ENCODE results near the gene PPP2R5D.
A peak's percentile ranks its signal among the peaks of the same experiment; 100 is the strongest.
"Not testable (repeated sequence)": the region's sequence is repeated elsewhere in the genome, so short reads cannot be mapped to it uniquely, and the experiment has no call there.

PPP2R5D gene

GRCh38 chr6:42984001-42984923, at the start of gene PPP2R5D:
TSS of gene PPP2R5D (plus strand) at chr6:42984570. CDS start at chr6:42984678, 108 bp downstream.
- ATAC-seq (peak; percentile 93), DNase-seq (peak; percentile 94)

- no peak for ATAC-seq
- DNase-seq, result no peak
Measured at GRCh38 chr6:42935322-42935721, 49.0 kb upstream of the PPP2R5D start.

- ATAC-seq (no peak), DNase-seq (no peak)
Measured at GRCh38 chr6:42936398-42936797, 48.0 kb upstream of the PPP2R5D start.

- ATAC-seq, result no peak
Measured at GRCh38 chr6:42937548-42938427, 46.6 kb upstream of the PPP2R5D start.

GRCh38 chr6:42938428-42938796, 46.0 kb upstream of the PPP2R5D start:
- ATAC-seq, result no peak
- DNase-seq, result no peak

More at GRCh38 chr6:42937548-42938427, 46.6 kb upstream of the PPP2R5D start:
- no peak for DNase-seq

- DNase-seq (no peak), ATAC-seq (no peak)
Measured at GRCh38 chr6:42938987-42939809, 45.2 kb upstream of the PPP2R5D start.

- DNase-seq (no peak), ATAC-seq (no peak)
Measured at GRCh38 chr6:42939810-42940167, 44.6 kb upstream of the PPP2R5D start.

GRCh38 chr6:42940493-42941045, 43.8 kb upstream of the PPP2R5D start:
- ATAC-seq, result no peak
- no peak for DNase-seq

GRCh38 chr6:42941356-42941755, 43.0 kb upstream of the PPP2R5D start:
- ATAC-seq, DNase-seq: not testable (repeated sequence)

GRCh38 chr6:42942444-42942843, 41.9 kb upstream of the PPP2R5D start:
- ATAC-seq, result no peak
- no peak for DNase-seq

GRCh38 chr6:42947950-42948349, 36.4 kb upstream of the PPP2R5D start:
- ATAC-seq (no peak), DNase-seq (no peak)

- no peak for ATAC-seq
- DNase-seq, result no peak
Measured at GRCh38 chr6:42952389-42952788, 32.0 kb upstream of the PPP2R5D start.

GRCh38 chr6:42954405-42954804, 30.0 kb upstream of the PPP2R5D start:
- not testable (repeated sequence) for ATAC-seq, DNase-seq

GRCh38 chr6:42958125-42958524, 26.2 kb upstream of the PPP2R5D start:
- ATAC-seq (no peak), DNase-seq (no peak)

- ATAC-seq, result no peak
- no peak for DNase-seq
Measured at GRCh38 chr6:42959917-42960242, 24.5 kb upstream of the PPP2R5D start.

- DNase-seq (peak; percentile 39), ATAC-seq (peak; percentile 53)
Measured at GRCh38 chr6:42960243-42961019, 23.9 kb upstream of the PPP2R5D start, which contains the start of gene GNMT. TSS of gene GNMT (plus strand) at chr6:42960754. CDS start at chr6:42960768, 14 bp downstream.

GRCh38 chr6:42961020-42961470, 23.3 kb upstream of the PPP2R5D start:
- no peak for DNase-seq
- ATAC-seq, result no peak

- DNase-seq (no peak), ATAC-seq (no peak)
Measured at GRCh38 chr6:42962096-42962495, 22.3 kb upstream of the PPP2R5D start.

GRCh38 chr6:42962502-42963178, 21.7 kb upstream of the PPP2R5D start:
- ATAC-seq, result no peak
- DNase-seq, result no peak

- DNase-seq (no peak), ATAC-seq (no peak)
Measured at GRCh38 chr6:42963179-42963854, 21.1 kb upstream of the PPP2R5D start.

Data from stimulated activated naive CD8-positive, alpha-beta T cell treated with anti-CD3 and anti-CD28 coated beads, Interleukin-15, Interleukin-2, amounts not matched to agents 100 U/mL and 50 U/mL, for 24 hours (primary cell).